ENCODE data around the gene NECAP2. TPM values are rescaled to one million over a fixed set of nuclear protein-coding genes. Genes with fewer than 3 reads are reported as not detected.
A peak's percentile ranks its signal among the peaks of the same experiment; 100 is the strongest.
"Not testable (repeated sequence)": the region's sequence is repeated elsewhere in the genome, so short reads cannot be mapped to it uniquely, and the experiment has no call there.

NECAP2 gene
- total RNA-seq, 4 donors from 2014 or later: 32.1 to 53.1 (median 38.6) TPM

DNA sequence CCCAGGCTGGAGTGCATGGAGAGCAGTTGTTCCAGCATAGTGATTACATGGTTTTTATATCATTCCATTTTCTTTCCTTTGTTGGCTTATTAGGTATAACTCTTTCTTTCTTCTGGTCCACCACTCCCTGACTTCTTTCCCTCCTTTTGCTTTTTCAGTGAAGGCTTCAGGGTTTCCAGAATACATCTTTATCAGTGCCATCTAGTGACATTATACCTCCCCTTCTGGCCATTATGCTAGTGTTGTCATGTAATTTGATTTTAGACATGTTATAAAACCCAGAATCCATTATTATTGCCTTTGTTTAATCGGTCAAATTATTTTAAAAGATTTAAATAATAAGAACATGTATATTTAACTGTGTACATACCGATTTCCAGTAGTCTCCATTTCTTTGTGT lies 63.0 kb downstream of the NECAP2 start:
- Histone ChIP-seq H3K36me3 (no peaks in the 10 kb centered on the region), H3K4me1 (peaks cover 0 to 10% (median 2%) of the 10 kb centered on the region in 4 donors), H3K9me3 (no peaks in the 10 kb centered on the region), H3K27me3 (no peaks in the 10 kb centered on the region), H3K27ac (no peak overlapping the region), H3K4me3 (no peak overlapping the region)
- no peak for TF ChIP-seq POLR2A (IDR thresholded peaks at IDR 0.05)
- no peak for DNase-seq

DNA sequence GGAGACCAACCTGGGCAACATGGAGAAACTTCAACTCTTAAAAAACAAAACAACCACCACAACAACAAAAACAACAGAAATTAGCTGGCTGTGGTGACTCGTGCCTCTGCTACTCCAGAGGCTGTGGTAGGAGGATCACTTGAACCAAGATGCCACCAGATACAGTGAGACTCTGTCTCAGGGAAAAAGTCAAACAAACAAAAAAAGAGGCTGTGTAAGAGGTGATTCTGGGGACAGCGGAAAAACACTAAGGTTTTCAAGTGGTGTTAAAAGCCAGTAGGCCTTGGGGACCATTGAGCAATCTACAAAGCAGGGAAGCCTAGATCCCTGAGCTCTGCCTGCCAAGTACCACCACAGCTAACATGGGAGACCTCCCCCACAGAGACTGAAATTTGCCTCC lies 65.3 kb downstream of the NECAP2 start:
- not testable (repeated sequence) for H3K9me3 ChIP-seq, H3K4me1 ChIP-seq, H3K27ac ChIP-seq, H3K4me3 ChIP-seq, DNase-seq, H3K27me3 ChIP-seq, H3K36me3 ChIP-seq

- not testable (repeated sequence) for H3K9me3 ChIP-seq, H3K27ac ChIP-seq, H3K4me1 ChIP-seq, H3K4me3 ChIP-seq, DNase-seq, H3K36me3 ChIP-seq, H3K27me3 ChIP-seq
Measured at GRCh38 chr1:16506364-16507136, 66.0 kb downstream of the NECAP2 start.

DNA sequence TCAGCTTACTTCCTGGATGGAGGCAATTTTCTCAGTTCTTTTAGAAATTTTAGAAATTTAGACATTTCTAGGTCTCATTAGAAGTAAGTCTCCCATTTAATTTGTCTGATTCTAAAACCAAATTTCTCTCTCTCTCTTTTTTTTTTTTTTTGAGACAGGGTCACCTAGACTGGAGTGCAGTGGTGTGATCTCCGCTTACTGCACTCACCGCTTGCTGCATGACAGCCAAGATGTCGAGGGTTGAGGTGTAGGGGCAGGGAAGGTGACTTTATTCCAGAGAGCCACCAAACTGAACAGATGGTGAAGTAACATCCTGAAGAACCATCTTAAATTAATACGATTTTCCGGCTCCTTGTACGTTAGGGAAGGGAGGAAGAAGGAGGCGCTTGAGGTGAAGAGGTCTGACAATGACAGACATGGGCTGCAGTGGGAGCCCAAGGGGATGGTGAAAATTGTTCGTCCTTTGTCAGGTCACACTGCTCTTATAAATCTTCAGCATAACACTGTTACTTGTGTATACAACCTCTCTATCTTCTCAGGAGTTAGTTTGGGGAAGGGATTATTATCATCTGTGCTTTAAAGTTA lies 68.4 kb downstream of the NECAP2 start:
- not testable (repeated sequence) for H3K4me1 ChIP-seq, H3K9me3 ChIP-seq, H3K27me3 ChIP-seq, H3K36me3 ChIP-seq, H3K4me3 ChIP-seq, H3K27ac ChIP-seq
- peak in 1 of 3 donors; percentile 62 for DNase-seq

Other genes with a start within 250 kb of the NECAP2 start
- gene ARHGEF19, start 228.1 kb upstream of the NECAP2 start, total RNA-seq: 10 to 100 TPM in 1 of 4 donors, 1 to 10 TPM in 3; 6.0 to 16.5 (median 7.3) TPM
- gene CPLANE2, start 203.5 kb upstream of the NECAP2 start, total RNA-seq: 1 to 10 TPM in 3 of 4 donors, not detected in 1; 1.2 to 6.6 (median 3.4) TPM
- 10 to 100 TPM; 15.7 to 29.4 (median 24.5) TPM for gene FBXO42, start 88.2 kb upstream of the NECAP2 start, total RNA-seq
- gene SZRD1, start 73.5 kb upstream of the NECAP2 start, total RNA-seq: 10 to 100 TPM; 52.0 to 59.5 (median 57.4) TPM
- gene SPATA21, start 3.3 kb upstream of the NECAP2 start, total RNA-seq: not detected
- gene RNU1-1, start 73.6 kb downstream of the NECAP2 start, total RNA-seq: under 1 TPM; under 0.01 TPM
- gene NBPF1, start 172.8 kb downstream of the NECAP2 start, total RNA-seq: 100 to 1,000 TPM in 3 of 4 donors, 10 to 100 TPM in 1; 73.9 to 145 (median 115) TPM
- gene RNU1-3, start 226.2 kb downstream of the NECAP2 start, total RNA-seq: under 1 TPM; under 0.01 TPM